NCI-H69 (cell line): ENCODE measurements around the gene AQP6.
A peak's percentile ranks its signal among the peaks of the same experiment; 100 is the strongest.

Experiments
- DNase-seq: peaks from one replicate; lab custom pipeline; 2025; lab: John Stamatoyannopoulos, UW

The AQP6 gene

GRCh38 chr12:49972641-49973360 lies at the start of gene AQP6:
Gene AQP6 (plus strand): TSS chr12:49972947. CDS start chr12:49973174, 227 bp downstream.
- DNase-seq = no peak

DNA sequence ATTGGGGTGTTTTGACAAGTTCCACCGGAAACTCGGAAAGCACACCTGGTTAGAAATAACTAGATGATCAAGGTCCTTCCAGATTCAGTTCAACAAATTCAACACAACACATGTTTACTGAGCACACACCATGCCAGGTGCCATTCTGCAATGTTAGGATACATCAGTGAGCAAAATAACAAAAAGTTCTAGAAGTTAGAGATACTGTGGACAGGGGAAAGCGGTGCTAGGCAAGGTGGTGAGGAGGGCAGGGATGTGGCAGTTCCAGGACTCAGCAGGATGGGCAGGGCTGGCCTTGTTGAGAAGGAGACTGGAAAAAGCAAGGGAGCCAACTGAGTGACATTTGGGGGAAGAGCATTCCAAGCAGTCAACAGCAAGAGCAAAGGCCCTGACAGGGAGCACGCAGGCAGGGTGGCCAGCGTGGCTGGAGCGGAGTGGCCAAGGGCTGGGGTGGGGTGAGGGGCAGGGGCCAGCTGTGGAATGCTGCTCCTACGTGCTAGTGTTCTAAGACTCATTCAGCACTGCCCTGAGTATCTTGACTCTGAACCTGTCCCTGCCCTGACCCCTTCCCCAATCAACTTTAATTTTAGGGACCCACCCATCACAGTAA lies 49.6 kb upstream of the AQP6 start:
- no peak for DNase-seq

GRCh38 chr12:49923880-49924556 lies 48.7 kb upstream of the AQP6 start:
- no peak for DNase-seq

GRCh38 chr12:49924628-49925246 lies 48.0 kb upstream of the AQP6 start:
- no peak for DNase-seq

GRCh38 chr12:49925433-49926204 lies 47.1 kb upstream of the AQP6 start:
- DNase-seq = no peak

GRCh38 chr12:49928471-49928870 lies 44.3 kb upstream of the AQP6 start:
- no peak for DNase-seq

- DNase-seq = no peak
These were observed 43.2 kb upstream of the AQP6 start for GRCh38 chr12:49929581-49929980.

- no peak for DNase-seq
These were observed 42.0 kb upstream of the AQP6 start for GRCh38 chr12:49930515-49931288.

DNA sequence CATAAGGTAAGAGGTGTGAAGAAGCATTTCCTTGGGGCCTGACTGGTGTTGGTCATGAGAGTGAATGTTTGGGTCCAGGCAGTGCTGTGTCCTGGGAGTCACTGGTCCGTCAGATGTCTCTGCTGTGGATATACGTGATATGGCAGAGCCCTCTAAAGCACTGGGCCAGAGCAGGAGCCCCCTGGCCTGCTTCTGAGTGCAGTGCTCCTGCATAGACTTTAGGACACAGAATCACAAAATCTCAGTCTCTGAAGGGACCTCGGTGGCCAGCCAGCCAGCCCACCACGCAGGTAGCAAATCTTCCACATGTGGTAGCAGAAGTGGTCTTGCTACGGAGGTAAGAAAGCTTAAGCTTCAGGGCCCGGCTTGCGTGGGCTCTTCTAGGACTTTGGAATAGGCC lies 40.7 kb upstream of the AQP6 start:
- no peak for DNase-seq

DNA sequence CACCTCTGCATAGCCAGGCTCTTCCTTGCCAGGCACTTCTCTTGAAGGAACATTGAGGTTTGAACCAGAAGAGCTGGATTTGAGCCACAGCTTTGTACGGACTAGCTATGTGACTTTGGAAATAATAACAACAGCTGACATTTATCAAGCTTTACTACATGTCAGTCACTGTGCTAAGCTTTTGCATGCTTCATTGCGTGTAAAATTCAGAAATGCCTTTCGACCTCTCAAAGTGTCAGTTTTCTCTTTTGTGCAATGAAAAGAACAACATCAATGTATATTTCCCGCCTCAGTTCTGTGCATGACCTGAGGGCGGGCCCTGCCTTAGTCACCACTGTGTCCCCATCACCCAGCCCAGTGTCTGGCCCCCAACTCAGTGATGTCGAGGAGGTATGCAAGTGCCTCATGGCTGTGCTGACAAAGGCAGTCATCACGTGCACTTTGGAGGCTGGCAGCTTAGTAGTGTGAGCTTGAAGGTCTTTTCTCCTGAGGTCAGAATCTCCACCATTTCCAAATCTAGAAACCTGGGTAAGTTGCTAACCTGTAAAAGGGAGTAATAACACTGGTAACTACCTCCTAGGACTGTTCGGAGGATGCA lies 40.1 kb upstream of the AQP6 start:
- no peak for DNase-seq

GRCh38 chr12:49933796-49934195 lies 39.0 kb upstream of the AQP6 start:
- no peak for DNase-seq

DNA sequence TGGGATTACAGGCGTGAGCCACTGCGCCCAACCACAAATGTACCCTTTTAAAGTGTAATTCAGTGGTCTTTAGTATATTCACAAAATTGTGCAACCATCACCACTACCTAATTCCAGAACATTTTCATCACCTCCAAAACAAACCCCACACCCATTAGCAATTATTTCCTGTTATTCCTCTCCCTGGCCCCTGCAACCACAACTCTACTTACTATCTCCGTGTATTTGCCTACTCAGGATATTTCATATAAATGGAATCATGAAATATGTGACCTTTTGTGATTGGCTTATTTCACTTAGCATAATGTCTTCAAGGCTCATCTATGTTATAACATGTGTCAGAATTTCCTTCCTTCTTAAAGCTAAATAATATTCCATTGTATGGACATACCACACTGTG lies 38.2 kb upstream of the AQP6 start:
- no peak for DNase-seq

GRCh38 chr12:49936925-49937324 lies 35.8 kb upstream of the AQP6 start:
- peak; percentile 33 for DNase-seq

DNA sequence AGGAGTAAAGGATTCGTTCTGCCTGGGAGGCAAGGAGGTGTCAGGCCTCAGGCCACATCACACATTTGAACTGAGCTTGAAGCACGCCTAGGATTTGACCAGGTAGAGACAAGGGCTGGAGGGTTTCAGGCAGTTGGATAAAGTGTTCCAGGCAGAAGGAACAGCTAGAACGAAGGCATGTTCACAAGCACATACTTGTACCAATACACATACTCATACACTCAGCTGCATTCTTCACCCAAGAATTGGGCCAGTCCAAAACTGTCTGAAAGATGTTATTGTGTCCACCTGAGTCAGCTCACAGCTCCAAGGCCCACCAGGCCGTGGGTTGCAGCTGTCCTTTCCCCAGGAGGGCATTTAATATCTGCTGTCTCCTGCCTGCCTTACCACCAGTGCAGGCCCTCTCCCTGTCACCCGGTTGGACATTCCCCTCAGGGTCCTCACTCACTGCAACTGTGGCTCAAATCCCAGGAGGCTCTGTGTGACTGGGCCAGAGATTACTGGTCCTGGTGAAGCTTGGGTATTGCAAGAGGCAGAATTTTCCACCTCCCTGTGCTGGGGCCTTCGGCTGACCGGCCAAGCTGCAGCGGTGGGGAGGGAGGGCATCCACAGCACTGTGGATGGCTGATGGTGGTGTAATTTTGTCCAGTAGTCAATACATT lies 35.0 kb upstream of the AQP6 start:
- no peak for DNase-seq

DNA sequence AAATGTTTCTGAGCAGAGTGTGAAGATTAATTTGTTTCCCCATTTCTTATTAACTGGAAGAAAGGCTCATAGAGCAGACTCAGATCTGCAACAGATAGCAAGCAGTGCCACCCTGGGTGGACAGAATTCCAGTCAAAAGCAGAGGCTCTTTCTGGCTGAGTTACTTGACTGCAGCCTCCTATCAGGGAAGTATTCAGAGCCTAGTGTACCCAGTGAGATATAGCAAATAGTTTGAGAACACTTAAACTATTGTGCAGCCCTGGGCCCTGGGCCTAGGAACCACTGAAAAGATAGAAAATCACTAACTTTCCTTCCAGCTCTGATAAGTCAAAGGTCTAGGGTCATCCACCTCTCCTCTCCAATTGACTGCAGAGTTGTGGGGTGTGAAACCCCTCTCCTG lies 33.4 kb upstream of the AQP6 start:
- DNase-seq = no peak

DNA sequence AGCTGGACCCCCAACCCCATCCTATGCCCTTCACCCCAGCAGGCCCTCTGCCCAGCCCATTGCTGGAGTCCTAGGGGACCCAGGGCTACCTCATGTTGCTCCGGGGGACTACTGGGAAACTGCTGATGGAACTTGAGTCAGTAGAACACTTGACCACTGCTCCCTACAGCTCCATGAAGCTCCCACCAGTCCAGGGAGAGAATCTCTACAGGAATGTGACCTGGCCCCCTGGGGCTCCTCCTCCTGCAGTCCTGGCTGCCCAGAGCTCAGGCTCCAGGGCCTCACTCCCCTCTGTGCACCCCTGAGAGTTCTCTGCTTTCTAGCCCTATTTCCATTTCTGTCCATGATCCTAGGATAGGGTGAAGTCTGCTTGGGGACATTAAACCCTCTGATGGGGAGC lies 33.0 kb upstream of the AQP6 start:
- no peak for DNase-seq

DNA sequence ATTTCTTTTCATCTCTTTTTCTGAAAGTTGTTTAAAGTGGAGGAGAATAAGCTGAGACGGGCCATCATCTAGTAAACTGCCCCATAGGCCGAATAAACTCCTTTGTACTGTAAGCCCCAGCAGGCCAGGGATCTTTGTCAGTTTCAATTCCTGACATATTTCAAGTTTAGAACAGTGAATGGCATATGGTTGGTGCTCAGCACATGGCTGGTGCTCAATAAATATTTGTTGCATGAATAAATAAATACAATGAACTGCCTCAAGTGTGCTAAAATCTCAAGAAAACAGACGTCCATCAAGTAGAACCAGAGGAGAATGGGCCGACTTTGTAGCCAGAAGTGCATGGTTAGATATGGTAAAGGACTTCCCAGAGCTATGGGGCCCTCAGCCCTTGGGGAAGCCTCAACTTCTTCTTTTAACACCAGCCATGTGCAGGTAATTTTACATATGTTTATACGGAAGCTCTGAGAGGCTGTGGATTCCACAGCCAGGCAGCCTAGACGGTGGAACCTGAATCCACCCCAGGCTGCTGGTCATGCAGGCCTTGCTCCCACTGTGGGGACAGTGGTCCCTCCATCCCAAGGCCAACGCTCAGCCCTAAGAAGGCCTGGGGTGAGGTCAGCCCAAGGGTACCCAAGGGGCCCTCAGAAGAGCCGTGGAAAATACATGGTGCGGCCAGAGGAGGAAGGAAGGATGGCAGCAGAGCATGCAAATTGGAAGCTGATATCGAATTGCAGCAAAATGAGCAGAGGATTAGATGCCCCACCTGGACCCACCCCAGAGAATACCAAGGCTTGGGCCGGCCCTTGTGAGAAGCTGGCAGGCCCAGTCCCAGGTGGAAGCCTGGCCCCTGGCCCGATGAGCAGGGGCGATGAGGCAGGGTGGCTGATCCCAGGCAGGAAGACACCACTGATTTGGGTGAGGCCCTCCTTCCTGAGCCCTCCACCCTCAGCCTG lies 30.9 kb upstream of the AQP6 start:
- no peak for DNase-seq

DNA sequence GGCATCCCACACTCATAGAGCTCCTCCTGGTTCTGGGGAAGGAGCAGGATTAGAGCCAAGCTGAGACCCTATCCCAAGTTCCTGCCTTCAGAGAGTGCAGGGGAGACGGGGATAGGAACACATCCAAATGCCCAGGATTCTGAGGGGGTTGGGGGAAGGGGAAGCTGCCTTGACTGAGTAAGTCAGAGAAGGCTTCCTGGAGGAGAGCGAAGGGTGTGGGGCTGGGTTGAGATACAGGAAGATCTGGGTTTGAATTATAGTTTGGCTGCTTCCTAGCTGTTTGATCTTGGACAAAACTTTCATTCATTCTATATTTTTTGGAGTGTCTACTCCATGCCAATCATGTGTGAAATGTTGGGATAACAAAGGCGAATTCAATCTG lies 30.2 kb upstream of the AQP6 start:
- no peak for DNase-seq

DNA sequence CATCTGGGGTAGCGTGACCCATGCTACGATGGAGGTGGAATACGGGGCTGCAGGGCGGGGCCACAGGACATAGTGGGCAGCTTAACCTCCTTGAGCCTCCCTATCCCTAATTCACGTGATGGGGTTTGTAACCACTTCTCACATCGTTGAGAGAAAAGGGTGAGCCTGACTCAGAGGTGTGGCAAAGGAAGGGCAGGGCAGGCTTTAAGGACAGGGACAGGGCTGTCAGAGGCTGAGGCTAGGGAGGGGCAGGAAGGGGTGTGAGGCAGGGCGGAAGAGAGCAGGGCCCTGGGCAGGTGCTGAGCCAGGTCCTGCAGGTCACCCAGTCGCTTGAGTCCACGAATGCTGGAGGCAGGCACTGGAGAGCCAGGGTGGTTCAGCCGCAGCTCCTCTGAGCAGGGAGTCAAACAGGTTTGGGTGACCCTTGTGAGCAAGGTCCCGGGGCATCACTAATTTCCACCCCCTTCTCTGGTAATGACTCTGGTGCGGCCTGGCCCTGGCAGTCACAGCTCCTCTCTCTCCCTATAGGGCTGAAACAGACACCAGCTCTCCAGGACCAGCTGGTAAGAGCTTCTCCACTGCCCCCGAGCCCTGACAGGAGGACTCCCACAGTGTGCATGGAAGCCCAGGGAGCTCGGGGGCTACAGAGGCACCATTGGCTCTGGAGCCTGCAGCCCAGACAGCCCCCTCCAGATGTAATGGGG lies 29.7 kb upstream of the AQP6 start:
- no peak for DNase-seq
